ENCODE data around the gene MFAP3. TPM values are rescaled to one million over a fixed set of nuclear protein-coding genes. Genes with fewer than 3 reads are reported as not detected.

The MFAP3 gene
- total and polyA plus RNA-seq, 2 donors (not counting 3 experiments of a cell fraction or from before 2014, with no cell fraction given) = 19.5 to 35.3 TPM

GRCh38 chr5:154053468-154053867 is 14.7 kb downstream of the MFAP3 start:
- intact Hi-C loops (cut with micrococcal nuclease) = no loop called here
- Histone ChIP-seq H4K20me1 (replicated peaks; ENCODE audit: control insufficient read depth, extremely low read depth, insufficient read depth, low read length) (no peaks in the 10 kb centered on the region), H3K4me1 (ENCODE audit: control insufficient read depth, extremely low read depth, insufficient read depth, low read length) (no peaks in the 10 kb centered on the region), H3K9me1 (replicated peaks; ENCODE audit: control insufficient read depth, extremely low read depth, insufficient read depth, low read length) (no peaks in the 10 kb centered on the region), H3K4me2 (ENCODE audit: insufficient read depth, low read length) (no peak overlapping the region), H3K9me3 (replicated peaks; ENCODE audit: control insufficient read depth, insufficient read depth, low read length) (no peaks in the 10 kb centered on the region), H3K27me3 (ENCODE audit: control insufficient read depth in 2 of 2, insufficient read depth in 2 of 2, low read length in 2 of 2) (no peaks in the 10 kb centered on the region), H3K9ac (replicated peaks; ENCODE audit: extremely low read depth, insufficient read depth, low read length) (no peak overlapping the region), H3K4me3 (replicated peaks in 1 of 3; ENCODE audit: insufficient read depth in 1 of 3, low read depth in 1 of 3, low read length in 3 of 3) (no peak overlapping the region), H3K27ac (ENCODE audit: insufficient read depth, low read depth, low read length) (no peak overlapping the region), H3K79me2 (ENCODE audit: control insufficient read depth, insufficient read depth, low read length) (no peaks in the 10 kb centered on the region), H2AFZ (ENCODE audit: low read depth, low read length) (no peak overlapping the region), H3K36me3 (ENCODE audit: control insufficient read depth in 2 of 2, extremely low read depth in 1 of 2, insufficient read depth in 2 of 2, low read length in 2 of 2) (peaks cover 4 to 5% of the 10 kb centered on the region in 2 experiments)
- ChIA-PET CTCF (interaction anchor here (0.7 kb wide), 1 partner anchor 79 kb away, joined by 3 read pairs; no protein-coding TSS in a partner anchor), POLR2A (no interaction called here)
- dilution Hi-C loops (cut with MboI; ENCODE audit: extremely low pct_ligation_motif_present, low sequenced_read_pairs) = no loop called here
- FAIRE-seq (no peak), DNase-seq (ENCODE audit: low read depth, low spot score) (no peak)
- BruUV-seq (replicated peaks) = no TSS peak
- TF ChIP-seq EZH2 (IDR thresholded peaks at IDR 0.05; ENCODE audit: borderline replicate concordance, low read depth, low read length, severe bottlenecking) (no peak), POLR2AphosphoS5 (IDR thresholded peaks at IDR 0.05; ENCODE audit: insufficient read depth, low read depth, low read length) (no peak), JUN (IDR thresholded peaks at IDR 0.05; ENCODE audit: borderline replicate concordance, insufficient read depth, insufficient read length, low read depth) (no peak), MYC (IDR thresholded peaks at IDR 0.05; ENCODE audit: low read depth, low read length) (no peak), POLR2A (IDR thresholded peaks at IDR 0.05; ENCODE audit: low read depth, low read length) (no peak), GATA2 (IDR thresholded peaks at IDR 0.05; ENCODE audit: insufficient read depth, insufficient read length, low read depth, low read length) (no peak), FOS (IDR thresholded peaks at IDR 0.05; ENCODE audit: borderline replicate concordance, insufficient read depth, low read length) (no peak)
- TF ChIP-seq, protein P1, sequence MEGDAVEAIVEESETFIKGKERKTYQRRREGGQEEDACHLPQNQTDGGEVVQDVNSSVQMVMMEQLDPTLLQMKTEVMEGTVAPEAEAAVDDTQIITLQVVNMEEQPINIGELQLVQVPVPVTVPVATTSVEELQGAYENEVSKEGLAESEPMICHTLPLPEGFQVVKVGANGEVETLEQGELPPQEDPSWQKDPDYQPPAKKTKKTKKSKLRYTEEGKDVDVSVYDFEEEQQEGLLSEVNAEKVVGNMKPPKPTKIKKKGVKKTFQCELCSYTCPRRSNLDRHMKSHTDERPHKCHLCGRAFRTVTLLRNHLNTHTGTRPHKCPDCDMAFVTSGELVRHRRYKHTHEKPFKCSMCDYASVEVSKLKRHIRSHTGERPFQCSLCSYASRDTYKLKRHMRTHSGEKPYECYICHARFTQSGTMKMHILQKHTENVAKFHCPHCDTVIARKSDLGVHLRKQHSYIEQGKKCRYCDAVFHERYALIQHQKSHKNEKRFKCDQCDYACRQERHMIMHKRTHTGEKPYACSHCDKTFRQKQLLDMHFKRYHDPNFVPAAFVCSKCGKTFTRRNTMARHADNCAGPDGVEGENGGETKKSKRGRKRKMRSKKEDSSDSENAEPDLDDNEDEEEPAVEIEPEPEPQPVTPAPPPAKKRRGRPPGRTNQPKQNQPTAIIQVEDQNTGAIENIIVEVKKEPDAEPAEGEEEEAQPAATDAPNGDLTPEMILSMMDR (IDR thresholded peaks at IDR 0.05; ENCODE audit: extremely low read depth in 1 of 2, insufficient read depth in 1 of 2, low read depth in 1 of 2, low read length in 2 of 2) = no peak
- TF ChIP-seq, protein P2, sequence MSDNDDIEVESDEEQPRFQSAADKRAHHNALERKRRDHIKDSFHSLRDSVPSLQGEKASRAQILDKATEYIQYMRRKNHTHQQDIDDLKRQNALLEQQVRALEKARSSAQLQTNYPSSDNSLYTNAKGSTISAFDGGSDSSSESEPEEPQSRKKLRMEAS (IDR thresholded peaks at IDR 0.05; ENCODE audit: insufficient read depth, insufficient read length) = no peak
